Mesenchymal stem cell (in vitro differentiated cells and primary cell): ENCODE results near the gene USP9Y.

Experiments
- DNase-seq: peaks from one replicate; pipeline ENCODE4 v3.0.0-alpha.2; 2013
- H2AFZ ChIP-seq: one replicate; pipeline ENCODE4 v1.6.1; 2013; ENCODE audit warnings: low read depth, mild to moderate bottlenecking, control low read depth, inconsistent platforms, low read length, moderate library complexity
- H2AK5ac ChIP-seq: 2 replicates; pipeline ENCODE4 v1.6.1; 2013; ENCODE audit warnings: low read length, moderate library complexity, mild to moderate bottlenecking, inconsistent platforms; ENCODE audit not compliant: severe bottlenecking
- H2BK120ac ChIP-seq: one replicate; pipeline ENCODE4 v1.6.1; 2013; ENCODE audit warnings: low read depth, mild to moderate bottlenecking, inconsistent platforms, low read length, moderate library complexity
- H2BK12ac ChIP-seq, 2 experiments: one replicate each; pipeline ENCODE4 v1.6.1; 2013; ENCODE audit warnings: inconsistent platforms in 2 of 2, low read length in 2 of 2, mild to moderate bottlenecking in 2 of 2, moderate library complexity in 2 of 2, control low read depth in 1 of 2
- H2BK15ac ChIP-seq: one replicate; pipeline ENCODE4 v1.6.1; 2013; ENCODE audit warnings: mild to moderate bottlenecking, low read depth, inconsistent platforms; ENCODE audit not compliant: poor library complexity, severe bottlenecking
- H2BK5ac ChIP-seq: 2 replicates; pipeline ENCODE4 v1.6.1; 2013; ENCODE audit warnings: low read depth, mild to moderate bottlenecking, low read length, control low read depth, inconsistent platforms; ENCODE audit not compliant: poor library complexity, severe bottlenecking
- H3K14ac ChIP-seq, 2 experiments: one replicate each; pipeline ENCODE4 v1.6.1; 2013; ENCODE audit warnings: inconsistent platforms in 2 of 2, low read length in 2 of 2, control low read depth in 1 of 2, mild to moderate bottlenecking in 1 of 2, moderate library complexity in 1 of 2
- H3K18ac ChIP-seq, 2 experiments: one replicate each; pipeline ENCODE4 v1.6.1; 2013; ENCODE audit warnings: inconsistent platforms in 2 of 2, low read length in 2 of 2, control low read depth in 1 of 2, low read depth in 1 of 2, mild to moderate bottlenecking in 1 of 2
- H3K23ac ChIP-seq, 2 experiments: one replicate each; pipeline ENCODE4 v1.6.1; 2013; ENCODE audit warnings: inconsistent platforms in 2 of 2, low read length in 2 of 2, mild to moderate bottlenecking in 2 of 2, moderate library complexity in 2 of 2, control low read depth in 1 of 2
- H3K27ac ChIP-seq: 2 replicates; pipeline ENCODE4 v1.5.1; 2013; ENCODE audit warnings: mild to moderate bottlenecking, moderate library complexity, low read length, control low read depth, inconsistent platforms; ENCODE audit not compliant: poor library complexity, severe bottlenecking
- H3K27me3 ChIP-seq, 2 experiments: 2 replicates each; pipeline versions ENCODE4 v1.6.1 to v1.7.0; 2013; ENCODE audit warnings: low read length in 2 of 2, mild to moderate bottlenecking in 2 of 2, moderate library complexity in 2 of 2, control low read depth in 1 of 2, inconsistent platforms in 1 of 2; ENCODE audit not compliant: control insufficient read depth in 1 of 2, insufficient read depth in 1 of 2
- H3K36me3 ChIP-seq, 2 experiments: 2 replicates each; pipeline versions ENCODE4 v1.6.1 to v1.7.0; 2013; ENCODE audit warnings: low read length in 2 of 2, control low read depth in 1 of 2, inconsistent platforms in 1 of 2, low read depth in 1 of 2, mild to moderate bottlenecking in 1 of 2; ENCODE audit not compliant: insufficient read depth in 2 of 2, control insufficient read depth in 1 of 2
- H3K4ac ChIP-seq, 2 experiments: one replicate each; pipeline ENCODE4 v1.6.1; 2013; ENCODE audit warnings: inconsistent platforms in 2 of 2, low read length in 2 of 2, mild to moderate bottlenecking in 2 of 2, moderate library complexity in 2 of 2, control low read depth in 1 of 2, low read depth in 1 of 2
- H3K4me1 ChIP-seq: 2 replicates; pipeline ENCODE4 v1.6.1; 2013; ENCODE audit warnings: low read depth, low read length, control low read depth; ENCODE audit not compliant: control insufficient read depth, insufficient read depth
- H3K4me2 ChIP-seq: 2 replicates; pipeline ENCODE4 v1.6.1; 2013; ENCODE audit warnings: low read length, mild to moderate bottlenecking, inconsistent platforms; ENCODE audit not compliant: poor library complexity, severe bottlenecking
- H3K4me3 ChIP-seq, 2 experiments: 2 replicates each; pipeline versions ENCODE4 v1.5.1 to v1.7.0; 2013; ENCODE audit warnings: low read length in 2 of 2, mild to moderate bottlenecking in 2 of 2, control low read depth in 1 of 2, low read depth in 1 of 2; ENCODE audit not compliant: insufficient read depth in 1 of 2
- H3K79me1 ChIP-seq: replicated peaks from 2 replicates; pipeline ENCODE4 v1.6.1; 2013; ENCODE audit warnings: mild to moderate bottlenecking, control low read depth, low read length, inconsistent platforms; ENCODE audit not compliant: poor library complexity, severe bottlenecking
- H3K9ac ChIP-seq: 2 replicates; pipeline ENCODE4 v1.7.0; 2013; ENCODE audit warnings: mild to moderate bottlenecking, low read length, moderate library complexity
- H3K9me3 ChIP-seq: 2 replicates; pipeline ENCODE4 v1.7.0; 2013; ENCODE audit warnings: mild to moderate bottlenecking, low read length; ENCODE audit not compliant: control insufficient read depth
- H4K8ac ChIP-seq: one replicate; pipeline ENCODE4 v1.6.1; 2013; ENCODE audit warnings: inconsistent platforms, mild to moderate bottlenecking, low read length, moderate library complexity
- H4K91ac ChIP-seq: one replicate; pipeline ENCODE4 v1.6.1; 2013; ENCODE audit warnings: mild to moderate bottlenecking, low read length, inconsistent platforms
- WGBS: methylation state at CpG from one replicate; pipeline ENCODE4 v1.1.7; 2013; ENCODE audit warnings: mixed read lengths; 5-methylcytosine and 5-hydroxymethylcytosine counted together

The USP9Y gene

GRCh38 chrY:12898604-12899003 lies 197.6 kb downstream of the USP9Y start:
- WGBS, result 86% methylated on average over 1 of the region's 2 CpGs
- H2BK120ac ChIP-seq, result no peak overlapping the region
- DNase-seq, result no peak

GRCh38 chrY:12904618-12905516 lies 203.8 kb downstream of the USP9Y start, which contains the start of gene DDX3Y:
DDX3Y (plus strand) TSS chrY:12904868; CDS start chrY:12904937, 69 bp downstream.
- H2AFZ ChIP-seq, result peak within 1 kb of the TSS; percentile 69
- peak within 1 kb of the TSS; percentile 92 for H3K27ac ChIP-seq
- H3K14ac ChIP-seq, result no peak within 1 kb of the TSS
- peak within 1 kb of the TSS; percentile 77 to 80 for H3K18ac ChIP-seq
- WGBS, result under 1% methylated on average over 53 of the region's 54 CpGs
- no peak within 1 kb of the TSS for H3K9ac ChIP-seq
- no peaks in the 10 kb centered on the region for H3K9me3 ChIP-seq
- DNase-seq, result peak; percentile 96
- peak within 1 kb of the TSS; percentile 82 for H4K8ac ChIP-seq
- H3K36me3 ChIP-seq, result no peaks in the 10 kb centered on the region
- no peak within 1 kb of the TSS for H2BK120ac ChIP-seq
- peak within 1 kb of the TSS; percentile 47 to 54 for H3K4ac ChIP-seq
- no peaks in the 10 kb centered on the region for H3K79me1 ChIP-seq
- H3K4me2 ChIP-seq, result peak within 1 kb of the TSS; percentile 40
- H4K91ac ChIP-seq, result peak within 1 kb of the TSS; percentile 41
- no peak within 1 kb of the TSS for H2BK12ac ChIP-seq
- H3K27me3 ChIP-seq, result no peaks in the 10 kb centered on the region
- no peak within 1 kb of the TSS for H2BK5ac ChIP-seq
- no peak within 1 kb of the TSS for H2AK5ac ChIP-seq
- H3K4me3 ChIP-seq, result peak within 1 kb of the TSS in 1 of 2 experiments; percentile 68
- H2BK15ac ChIP-seq, result no peak within 1 kb of the TSS
- H3K23ac ChIP-seq, result peak within 1 kb of the TSS in 1 of 2 experiments; percentile 18
- H3K4me1 ChIP-seq, result peaks cover 1% of the 10 kb centered on the region

More at GRCh38 chrY:12898604-12899003, 197.6 kb downstream of the USP9Y start:
- H3K9me3 ChIP-seq, result no peaks in the 10 kb centered on the region
- no peak overlapping the region for H2AFZ ChIP-seq
- no peak overlapping the region for H3K14ac ChIP-seq
- H3K4me3 ChIP-seq, result no peak overlapping the region
- H3K4me1 ChIP-seq, result no peaks in the 10 kb centered on the region
- no peak overlapping the region for H3K18ac ChIP-seq
- H2BK15ac ChIP-seq, result no peak overlapping the region
- no peak overlapping the region for H2BK12ac ChIP-seq
- H3K4me2 ChIP-seq, result no peak overlapping the region
- no peak overlapping the region for H4K91ac ChIP-seq
- no peak overlapping the region for H3K27ac ChIP-seq
- no peak overlapping the region for H4K8ac ChIP-seq
- peaks cover 0 to 3% of the 10 kb centered on the region in 2 experiments for H3K27me3 ChIP-seq
- H3K9ac ChIP-seq, result no peak overlapping the region
- no peak overlapping the region for H2AK5ac ChIP-seq
- no peak overlapping the region for H2BK5ac ChIP-seq
- no peaks in the 10 kb centered on the region for H3K79me1 ChIP-seq
- no peak overlapping the region for H3K23ac ChIP-seq
- no peak overlapping the region for H3K4ac ChIP-seq
- no peaks in the 10 kb centered on the region for H3K36me3 ChIP-seq

GRCh38 chrY:12905517-12905872 lies 204.5 kb downstream of the USP9Y start:
- no peak overlapping the region for H2AFZ ChIP-seq

GRCh38 chrY:12905895-12906294 lies 204.9 kb downstream of the USP9Y start:
- Histone ChIP-seq H3K14ac (no peak overlapping the region), H3K23ac (no peak overlapping the region), H2AK5ac (no peak overlapping the region), H3K27ac (peak overlapping the region; percentile 26), H3K4me3 (peak overlapping the region in 1 of 2 experiments; percentile 68), H3K4ac (no peak overlapping the region), H2BK12ac (no peak overlapping the region), H3K9me3 (no peaks in the 10 kb centered on the region), H3K9ac (no peak overlapping the region), H2BK15ac (no peak overlapping the region), H2BK120ac (no peak overlapping the region), H3K36me3 (no peaks in the 10 kb centered on the region), H2AFZ (no peak overlapping the region), H3K79me1 (no peaks in the 10 kb centered on the region), H4K91ac (no peak overlapping the region), H3K4me2 (peak overlapping the region; percentile 43), H3K18ac (no peak overlapping the region), H3K27me3 (no peaks in the 10 kb centered on the region), H2BK5ac (no peak overlapping the region), H3K4me1 (peaks cover 1% of the 10 kb centered on the region), H4K8ac (no peak overlapping the region)
- no peak for DNase-seq
- WGBS, result 0% methylated on average over 8 of the region's 15 CpGs

More at GRCh38 chrY:12905517-12905872, 204.5 kb downstream of the USP9Y start:
- Histone ChIP-seq H3K14ac (no peak overlapping the region), H3K23ac (no peak overlapping the region), H2BK5ac (no peak overlapping the region), H3K9me3 (no peaks in the 10 kb centered on the region), H3K79me1 (no peaks in the 10 kb centered on the region), H3K27ac (peak overlapping the region; percentile 92), H2BK120ac (no peak overlapping the region), H3K4me3 (peak overlapping the region in 1 of 2 experiments; percentile 68), H4K8ac (peak overlapping the region; percentile 47), H3K27me3 (no peaks in the 10 kb centered on the region), H3K9ac (no peak overlapping the region), H2BK12ac (no peak overlapping the region), H4K91ac (peak overlapping the region; percentile 41), H2AK5ac (no peak overlapping the region), H3K4me2 (peak overlapping the region; percentile 40), H3K36me3 (no peaks in the 10 kb centered on the region), H2BK15ac (no peak overlapping the region), H3K4ac (peak overlapping the region in 1 of 2 experiments; percentile 47), H3K18ac (peak overlapping the region; percentile 75 to 77), H3K4me1 (peaks cover 1% of the 10 kb centered on the region)
- DNase-seq, result peak; percentile 84
- under 1% methylated on average over 19 of the region's 19 CpGs for WGBS
